Keratinocyte (primary cell): ENCODE results near the gene PYGM. TPM values are rescaled to one million over a fixed set of nuclear protein-coding genes. Genes with fewer than 3 reads are reported as not detected.

ENCODE experiments used
- DNase-seq: peaks from one replicate; pipeline ENCODE4 v3.0.0-alpha.2; 2011; ENCODE audit warnings: low read depth, missing footprints, low spot score
- FAIRE-seq: peaks from 2 replicates; lab custom pipeline; 2011; peaks lifted over from hg19 to GRCh38; lab: Jason Lieb, UNC
- H2AFZ ChIP-seq: 2 replicates; pipeline ENCODE4 v1.6.0; 2012; ENCODE audit warnings: low read length, control low read depth, inconsistent platforms; ENCODE audit not compliant: control insufficient read depth
- H3K27ac ChIP-seq: 2 replicates; pipeline ENCODE4 v1.5.1; 2011; ENCODE audit warnings: low read length; ENCODE audit not compliant: control insufficient read depth, insufficient read depth
- H3K27me3 ChIP-seq: 3 replicates; pipeline ENCODE4 v1.6.0; 2011; ENCODE audit warnings: low read length; ENCODE audit not compliant: control insufficient read depth, insufficient read depth; ENCODE audit errors: extremely low read depth
- H3K36me3 ChIP-seq, 2 experiments: 2 replicates in 1 of 2; 3 replicates in 1 of 2; pipeline ENCODE4 v1.5.1; 2011; ENCODE audit warnings: low read length in 2 of 2, mild to moderate bottlenecking in 1 of 2; ENCODE audit not compliant: control insufficient read depth in 2 of 2, insufficient read depth in 2 of 2; ENCODE audit errors: extremely low read depth in 1 of 2
- H3K4me1 ChIP-seq: 3 replicates; pipeline ENCODE4 v1.5.1; 2011; ENCODE audit warnings: low read length; ENCODE audit not compliant: control insufficient read depth, insufficient read depth; ENCODE audit errors: extremely low read depth
- H3K4me2 ChIP-seq: 3 replicates; pipeline ENCODE4 v1.6.0; 2011; ENCODE audit warnings: low read depth, low read length; ENCODE audit not compliant: control insufficient read depth, insufficient read depth; ENCODE audit errors: extremely low read depth
- H3K4me3 ChIP-seq, 3 experiments: fragments of 200-600 bp in 1 of 3; sonication (generic) in 1 of 3; 2 replicates in 2 of 3; 3 replicates in 1 of 3; pipeline ENCODE4 v1.5.1; 2011 to 2016; ENCODE audit warnings: low read length in 3 of 3, mild to moderate bottlenecking in 3 of 3, control low read depth in 2 of 3, inconsistent platforms in 1 of 3, low read depth in 1 of 3, mixed read lengths in 1 of 3, mixed run types in 1 of 3, moderate library complexity in 1 of 3; ENCODE audit not compliant: control insufficient read depth in 2 of 3, insufficient read depth in 2 of 3; ENCODE audit errors: extremely low read depth in 1 of 3
- H3K79me2 ChIP-seq: 2 replicates; pipeline ENCODE4 v1.6.0; 2012; ENCODE audit warnings: low read length; ENCODE audit not compliant: control insufficient read depth, insufficient read depth
- H3K9ac ChIP-seq: 3 replicates; pipeline ENCODE4 v1.6.0; 2011; ENCODE audit warnings: low read length; ENCODE audit not compliant: control insufficient read depth, insufficient read depth; ENCODE audit errors: extremely low read depth
- H3K9me1 ChIP-seq: 3 replicates; pipeline ENCODE4 v1.6.0; 2011; ENCODE audit warnings: low read length; ENCODE audit not compliant: control insufficient read depth, insufficient read depth; ENCODE audit errors: extremely low read depth
- H3K9me3 ChIP-seq: 2 replicates; pipeline ENCODE4 v1.5.1; 2012; ENCODE audit warnings: low read depth, low read length; ENCODE audit not compliant: control insufficient read depth
- H4K20me1 ChIP-seq: 3 replicates; pipeline ENCODE4 v1.6.0; 2011; ENCODE audit warnings: low read length; ENCODE audit not compliant: control insufficient read depth, insufficient read depth; ENCODE audit errors: extremely low read depth
- EZH2 ChIP-seq: IDR thresholded peaks from one replicate; pipeline ENCODE4 v1.6.1; 2012; ENCODE audit warnings: inconsistent platforms, mild to moderate bottlenecking, low read length, moderate library complexity
- dilution Hi-C: fragments of 300-500 bp; cut with MboI; formaldehyde crosslinking; loops from one replicate; pipeline ENCODE4 v1.7.0; 2020; ENCODE audit warnings: low sequenced_read_pairs; ENCODE audit not compliant: extremely low pct_ligation_motif_present
- polyA plus RNA-seq, 5 experiments: library from polyadenylated mRNA; depleted of rRNA in 3 of 5; stranded (reverse) in 3 of 5; stranded (forward) in 1 of 5; unstranded in 1 of 5; fragments of >200 nt; gene quantifications; 1 replicate in 1 of 5; 2 replicates in 3 of 5; 3 replicates in 1 of 5; pipeline versions ENCODE4 v1.2.1 to v1.2.3, GENCODE V29; 2011 to 2012; ENCODE audit warnings: missing spikeins in 2 of 5, low read depth in 1 of 5, low replicate concordance in 1 of 5
- TF ChIP-seq, protein P1 (sequence below), 3 experiments: IDR thresholded peaks in 1 of 3; conservative IDR thresholded peaks in 1 of 3; optimal IDR thresholded peaks in 1 of 3; 2 replicates in 2 of 3; 3 replicates in 1 of 3; pipeline versions ENCODE3 to v1.5.1; 2011; ENCODE audit warnings: low read length in 3 of 3, mild to moderate bottlenecking in 3 of 3, moderate library complexity in 2 of 3, control low read depth in 1 of 3, inconsistent platforms in 1 of 3; ENCODE audit not compliant: insufficient read depth in 2 of 3; ENCODE audit errors: extremely low read depth in 1 of 3

Gene PYGM
- polyA plus RNA-seq, 1 donor (not counting 4 experiments of a cell fraction or from before 2014, with no cell fraction given) = 0.05 TPM

DNA sequence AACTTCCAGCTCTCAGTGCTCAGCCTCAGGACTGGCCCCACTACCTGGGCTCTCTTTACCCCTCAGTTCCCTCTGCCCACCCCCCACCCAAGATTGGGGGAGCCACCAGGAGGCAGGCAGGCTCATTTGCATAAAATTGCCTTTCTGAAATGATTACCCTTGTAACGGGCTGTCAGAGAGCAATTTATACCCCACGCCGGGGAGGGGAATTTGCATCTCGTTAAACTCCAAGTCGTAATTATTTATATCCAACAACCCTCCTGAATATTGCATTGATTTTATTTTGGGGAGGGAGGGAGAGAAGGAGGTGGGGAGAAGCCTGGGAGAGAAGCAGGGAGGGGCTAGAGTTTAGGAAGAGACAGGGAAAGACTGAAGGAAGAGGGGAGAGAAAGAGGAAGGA is 45.1 kb downstream of the PYGM start:
- FAIRE-seq (no peak), DNase-seq (no peak)
- H3K27ac ChIP-seq = no peak overlapping the region
- dilution Hi-C loops = no loop called here
- H3K4me3 ChIP-seq = no peak overlapping the region
- H3K27me3 ChIP-seq = peaks cover 84% of the 10 kb centered on the region
- H3K9me3 ChIP-seq = no peaks in the 10 kb centered on the region
- H3K4me1 ChIP-seq = peaks cover 4% of the 10 kb centered on the region
- no peaks in the 10 kb centered on the region for H3K36me3 ChIP-seq
- H3K9ac ChIP-seq = no peak overlapping the region
- H4K20me1 ChIP-seq = no peaks in the 10 kb centered on the region
- no peak overlapping the region for H2AFZ ChIP-seq
- H3K4me2 ChIP-seq = no peak overlapping the region
- H3K79me2 ChIP-seq = no peaks in the 10 kb centered on the region
- TF ChIP-seq, protein P1, sequence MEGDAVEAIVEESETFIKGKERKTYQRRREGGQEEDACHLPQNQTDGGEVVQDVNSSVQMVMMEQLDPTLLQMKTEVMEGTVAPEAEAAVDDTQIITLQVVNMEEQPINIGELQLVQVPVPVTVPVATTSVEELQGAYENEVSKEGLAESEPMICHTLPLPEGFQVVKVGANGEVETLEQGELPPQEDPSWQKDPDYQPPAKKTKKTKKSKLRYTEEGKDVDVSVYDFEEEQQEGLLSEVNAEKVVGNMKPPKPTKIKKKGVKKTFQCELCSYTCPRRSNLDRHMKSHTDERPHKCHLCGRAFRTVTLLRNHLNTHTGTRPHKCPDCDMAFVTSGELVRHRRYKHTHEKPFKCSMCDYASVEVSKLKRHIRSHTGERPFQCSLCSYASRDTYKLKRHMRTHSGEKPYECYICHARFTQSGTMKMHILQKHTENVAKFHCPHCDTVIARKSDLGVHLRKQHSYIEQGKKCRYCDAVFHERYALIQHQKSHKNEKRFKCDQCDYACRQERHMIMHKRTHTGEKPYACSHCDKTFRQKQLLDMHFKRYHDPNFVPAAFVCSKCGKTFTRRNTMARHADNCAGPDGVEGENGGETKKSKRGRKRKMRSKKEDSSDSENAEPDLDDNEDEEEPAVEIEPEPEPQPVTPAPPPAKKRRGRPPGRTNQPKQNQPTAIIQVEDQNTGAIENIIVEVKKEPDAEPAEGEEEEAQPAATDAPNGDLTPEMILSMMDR (optimal IDR thresholded peaks at IDR 0.05 in 1 of 3, IDR thresholded peaks at IDR 0.05 in 1 of 3, conservative IDR thresholded peaks at IDR 0.05 in 1 of 3; ENCODE audit: extremely low read depth in 1 of 3, insufficient read depth in 2 of 3, low read length in 3 of 3) = no peak
- TF ChIP-seq EZH2 = no peak
- H3K9me1 ChIP-seq = no peaks in the 10 kb centered on the region

DNA sequence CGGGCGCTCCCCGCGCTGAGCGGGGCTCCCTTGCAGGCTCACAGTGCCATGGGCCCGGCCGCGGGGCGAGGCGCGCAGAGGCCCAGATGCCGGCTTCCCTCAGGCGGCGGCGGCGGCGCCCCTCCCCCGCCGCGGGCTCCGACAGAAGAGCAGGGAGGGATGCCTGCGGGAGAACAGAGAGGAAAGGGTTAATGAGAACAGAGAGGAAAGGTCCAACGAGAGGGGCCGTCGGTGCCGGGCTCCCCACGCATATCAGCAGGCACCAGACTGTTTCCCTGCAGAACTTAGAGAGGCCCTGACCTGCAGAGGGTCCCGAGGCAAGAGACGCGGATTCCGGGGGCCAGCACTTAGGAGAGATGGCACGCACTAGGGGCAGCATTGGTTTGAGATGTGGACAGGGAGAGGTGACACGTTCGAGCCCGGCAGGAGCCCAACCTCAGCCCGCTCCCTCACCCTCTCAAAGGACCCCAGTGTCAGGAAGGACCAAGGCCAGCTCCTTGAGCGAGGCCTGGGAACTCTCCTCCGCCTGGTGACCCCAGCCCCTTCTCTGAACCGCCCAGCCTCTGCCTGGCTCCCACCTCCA is 45.9 kb downstream of the PYGM start:
- dilution Hi-C loops = no loop called here
- Histone ChIP-seq H3K4me3 (no peak overlapping the region), H3K9ac (no peak overlapping the region), H3K9me1 (no peaks in the 10 kb centered on the region), H4K20me1 (no peaks in the 10 kb centered on the region), H3K79me2 (no peaks in the 10 kb centered on the region), H2AFZ (no peak overlapping the region), H3K9me3 (no peaks in the 10 kb centered on the region), H3K27me3 (peaks cover 79% of the 10 kb centered on the region), H3K36me3 (no peaks in the 10 kb centered on the region), H3K27ac (no peak overlapping the region), H3K4me2 (no peak overlapping the region), H3K4me1 (peaks cover 4% of the 10 kb centered on the region)
- peak; percentile 91 for TF ChIP-seq EZH2
- TF ChIP-seq, protein P1 (optimal IDR thresholded peaks at IDR 0.05 in 1 of 3, IDR thresholded peaks at IDR 0.05 in 1 of 3, conservative IDR thresholded peaks at IDR 0.05 in 1 of 3; ENCODE audit: extremely low read depth in 1 of 3, insufficient read depth in 2 of 3, low read length in 3 of 3) = no peak
- DNase-seq (no peak), FAIRE-seq (no peak)
